Prostate gland (tissue), 2 donors: ENCODE measurements around the gene SLC17A9. TPM values are rescaled to one million over a fixed set of nuclear protein-coding genes. Genes with fewer than 3 reads are reported as not detected.

Source experiments
- DNase-seq: peaks from one replicate; pipeline ENCODE4 v3.0.0-alpha.2; 2019; ENCODE audit warnings: low spot score
- H3K27ac ChIP-seq, 2 donors: fragments of 200-600 bp; sonication (generic); 2 replicates each; pipeline ENCODE4 v1.5.1; 2017 to 2019
- H3K27me3 ChIP-seq: fragments of 200-600 bp; sonication (generic); replicated peaks from 2 replicates; pipeline ENCODE4 v1.5.1; 2019; ENCODE audit not compliant: insufficient read depth
- H3K36me3 ChIP-seq, 2 donors: fragments of 200-600 bp; sonication (generic); 1 replicate in 1 of 2; 2 replicates in 1 of 2; pipeline versions ENCODE4 v1.5.1 to v1.8.1; 2017 to 2019
- H3K4me1 ChIP-seq: fragments of 200-600 bp; sonication (generic); replicated peaks from 2 replicates; pipeline ENCODE4 v1.5.1; 2019
- H3K4me3 ChIP-seq, 2 donors: fragments of 200-600 bp; sonication (generic); 2 replicates each; pipeline ENCODE4 v1.5.1; 2017 to 2019
- H3K9me3 ChIP-seq: fragments of 200-600 bp; sonication (generic); 2 replicates; pipeline ENCODE4 v1.5.1; 2017
- CTCF ChIP-seq, 4 experiments: fragments of 200-600 bp in 2 of 4; fragments of 450-650 bp in 2 of 4; sonication (generic) in 2 of 4; IDR thresholded peaks; 1 replicate in 3 of 4; 2 replicates in 1 of 4; pipeline ENCODE4 v1.5.1; 2016 to 2019; ENCODE audit warnings: antibody characterized with exemption in 4 of 4, mild to moderate bottlenecking in 2 of 4, moderate library complexity in 2 of 4
- POLR2A ChIP-seq: fragments of 450-650 bp; IDR thresholded peaks from one replicate; pipeline ENCODE4 v1.6.1; 2016; ENCODE audit warnings: antibody characterized with exemption, mild to moderate bottlenecking
- POLR2AphosphoS5 ChIP-seq: sonication (generic); formaldehyde crosslinking; IDR thresholded peaks from one replicate; pipeline ENCODE4 v1.6.1; 2017; ENCODE audit warnings: antibody characterized with exemption
- WGBS: methylation state at CpG from one replicate; pipeline ENCODE4 v1.1.5; 2018; 5-methylcytosine and 5-hydroxymethylcytosine counted together
- intact Hi-C: fragments of 100-400 bp; cut with DNase I; formaldehyde crosslinking; loops from one replicate; pipeline ENCODE4 v1.14.2; 2022
- total RNA-seq, 2 donors: library from RNA; depleted of rRNA; stranded (reverse); fragments of >200 nt; gene quantifications; one replicate each; pipeline ENCODE4 v1.1.0, GENCODE V29; 2016

Gene SLC17A9
- total RNA-seq, 2 donors from 2014 or later: 0.41 to 3.5 TPM

GRCh38 chr20:62906647-62907375, 45.7 kb upstream of the SLC17A9 start:
- no peak for DNase-seq
- Histone ChIP-seq H3K27me3 (no peaks in the 10 kb centered on the region), H3K4me3 (no peak overlapping the region), H3K9me3 (no peaks in the 10 kb centered on the region), H3K4me1 (no peaks in the 10 kb centered on the region), H3K27ac (no peak overlapping the region), H3K36me3 (peaks cover 34 to 43% of the 10 kb centered on the region in 2 donors)
- TF ChIP-seq POLR2AphosphoS5: no peak
- TF ChIP-seq POLR2A: no peak
- no peak for TF ChIP-seq CTCF (IDR thresholded peaks at IDR 0.05)
- intact Hi-C loops: no loop called here
- WGBS: 86% methylated on average over 31 of the region's 31 CpGs

- no peaks in the 10 kb centered on the region for H3K9me3 ChIP-seq
Observed at GRCh38 chr20:62907384-62908317, 44.9 kb upstream of the SLC17A9 start.

GRCh38 chr20:62908971-62909791, 43.3 kb upstream of the SLC17A9 start:
- TF ChIP-seq POLR2A (no peak), POLR2AphosphoS5 (no peak), CTCF (IDR thresholded peaks at IDR 0.05) (no peak)
- Histone ChIP-seq H3K9me3 (no peaks in the 10 kb centered on the region), H3K27me3 (no peaks in the 10 kb centered on the region), H3K27ac (no peak overlapping the region), H3K4me3 (no peak overlapping the region), H3K4me1 (no peaks in the 10 kb centered on the region), H3K36me3 (peaks cover 34 to 37% of the 10 kb centered on the region in 2 donors)
- WGBS: 83% methylated on average over 18 of the region's 18 CpGs
- intact Hi-C loops: no loop called here
- no peak for DNase-seq

More at GRCh38 chr20:62907384-62908317, 44.9 kb upstream of the SLC17A9 start:
- no peaks in the 10 kb centered on the region for H3K27me3 ChIP-seq
- H3K4me3 ChIP-seq: no peak overlapping the region
- no peak for DNase-seq
- H3K36me3 ChIP-seq: peaks cover 34 to 43% of the 10 kb centered on the region in 2 donors
- no peaks in the 10 kb centered on the region for H3K4me1 ChIP-seq
- TF ChIP-seq CTCF (IDR thresholded peaks at IDR 0.05) (peak in 1 of 4 experiments; percentile 25), POLR2AphosphoS5 (no peak), POLR2A (no peak)
- whole genome bisulfite sequencing: 69% methylated on average over 16 of the region's 16 CpGs
- no peak overlapping the region for H3K27ac ChIP-seq
- intact Hi-C loops: no loop called here

GRCh38 chr20:62910217-62910766, 42.2 kb upstream of the SLC17A9 start:
- Histone ChIP-seq H3K4me1 (no peaks in the 10 kb centered on the region), H3K27me3 (no peaks in the 10 kb centered on the region), H3K27ac (no peak overlapping the region), H3K4me3 (no peak overlapping the region), H3K9me3 (no peaks in the 10 kb centered on the region), H3K36me3 (peaks cover 30 to 33% of the 10 kb centered on the region in 2 donors)
- intact Hi-C loops: no loop called here
- no peak for TF ChIP-seq POLR2AphosphoS5
- TF ChIP-seq POLR2A: no peak
- TF ChIP-seq CTCF (IDR thresholded peaks at IDR 0.05): no peak
- DNase-seq: no peak
- 88% methylated on average over 11 of the region's 11 CpGs for WGBS
